GM23338 (cell line): ENCODE data around the gene MYO18A. TPM values are rescaled to one million over a fixed set of nuclear protein-coding genes. Genes with fewer than 3 reads are reported as not detected.

ENCODE experiments used
- ATAC-seq: fragments of 200-7000 bp; cut with Tn5 transposase; 3 replicates; pipeline ENCODE4 v1.9.1; 2020
- DNase-seq: peaks from one replicate; pipeline ENCODE4 v3.0.0-alpha.2; 2015; ENCODE audit warnings: low spot score
- H2AFZ ChIP-seq: fragments of 200-600 bp; sonication (generic); 2 replicates; pipeline ENCODE4 v1.8.0; 2016; ENCODE audit warnings: antibody characterized with exemption, mild to moderate bottlenecking, moderate library complexity
- H3F3A ChIP-seq: fragments of 200-600 bp; sonication (generic); replicated peaks from 2 replicates; pipeline ENCODE4 v1.8.0; 2017; ENCODE audit warnings: antibody characterized with exemption, mixed run types, low read depth
- H3K27ac ChIP-seq: fragments of 200-600 bp; sonication (generic); 2 replicates; pipeline ENCODE4 v1.6.1; 2016; ENCODE audit warnings: low read depth
- H3K27me3 ChIP-seq: fragments of 200-600 bp; sonication (generic); 2 replicates; pipeline ENCODE4 v1.8.0; 2016; ENCODE audit warnings: mild to moderate bottlenecking, mixed run types, moderate library complexity; ENCODE audit not compliant: insufficient read depth
- H3K36me3 ChIP-seq: fragments of 200-600 bp; sonication (generic); 2 replicates; pipeline ENCODE4 v1.8.0; 2016; ENCODE audit warnings: mild to moderate bottlenecking; ENCODE audit not compliant: insufficient read depth
- H3K4me1 ChIP-seq: fragments of 200-600 bp; sonication (generic); 2 replicates; pipeline ENCODE4 v1.8.0; 2016; ENCODE audit warnings: mild to moderate bottlenecking, moderate library complexity; ENCODE audit not compliant: insufficient read depth
- H3K4me2 ChIP-seq: fragments of 200-600 bp; sonication (generic); 2 replicates; pipeline ENCODE4 v1.7.1; 2017; ENCODE audit warnings: mixed run types
- H3K4me3 ChIP-seq: fragments of 200-600 bp; sonication (generic); 2 replicates; pipeline ENCODE4 v1.6.1; 2016; ENCODE audit warnings: mixed run types
- H3K79me2 ChIP-seq: fragments of 200-600 bp; sonication (generic); replicated peaks from 2 replicates; pipeline ENCODE4 v1.8.0; 2017; ENCODE audit warnings: mild to moderate bottlenecking; ENCODE audit not compliant: insufficient read depth
- H3K9me2 ChIP-seq: fragments of 200-600 bp; sonication (generic); 2 replicates; pipeline ENCODE4 v1.8.0; 2017; ENCODE audit not compliant: insufficient read depth
- H4K20me1 ChIP-seq: fragments of 200-600 bp; sonication (generic); replicated peaks from 2 replicates; pipeline ENCODE4 v1.8.0; 2017; ENCODE audit warnings: mild to moderate bottlenecking; ENCODE audit not compliant: insufficient read depth
- H3K27ac Mint-ChIP-seq: 2 replicates; pipeline ENCODE4 v1.8.0; 2020; ENCODE audit warnings: inconsistent platforms, mild to moderate bottlenecking, moderate library complexity, mixed read lengths
- H3K27me3 Mint-ChIP-seq: 3 replicates; pipeline ENCODE4 v1.8.0; 2022; ENCODE audit warnings: low read depth, mild to moderate bottlenecking, moderate library complexity, mixed read lengths, inconsistent platforms; ENCODE audit not compliant: insufficient read depth, poor library complexity
- H3K36me3 Mint-ChIP-seq: 3 replicates; pipeline ENCODE4 v1.8.0; 2021; ENCODE audit warnings: low read depth, mild to moderate bottlenecking, inconsistent platforms, moderate library complexity, mixed read lengths
- H3K4me1 Mint-ChIP-seq: 3 replicates; pipeline ENCODE4 v1.8.0; 2020; ENCODE audit warnings: mild to moderate bottlenecking, inconsistent platforms, mixed read lengths
- H3K4me3 Mint-ChIP-seq: 3 replicates; pipeline ENCODE4 v1.8.0; 2021; ENCODE audit warnings: moderate library complexity, mild to moderate bottlenecking, inconsistent platforms, mixed read lengths
- H3K9me3 Mint-ChIP-seq: 3 replicates; pipeline ENCODE4 v1.8.0; 2020; ENCODE audit warnings: moderate library complexity, mild to moderate bottlenecking, inconsistent platforms, mixed read lengths
- CTCF ChIP-seq, 2 experiments: fragments of 200-600 bp in 1 of 2; sonication (generic) in 1 of 2; conservative IDR thresholded peaks; 2 replicates each; pipeline versions ENCODE4 v1.5.1 to v1.6.1; 2016 to 2017; ENCODE audit warnings: antibody characterized with exemption in 2 of 2, low read depth in 2 of 2, mild to moderate bottlenecking in 2 of 2, moderate library complexity in 1 of 2
- ETS1 ChIP-seq: IDR thresholded peaks from 2 replicates; pipeline ENCODE4 v1.6.1; 2016; ENCODE audit warnings: antibody characterized with exemption
- EZH2 ChIP-seq: fragments of 200-600 bp; sonication (generic); IDR thresholded peaks from one replicate; pipeline ENCODE4 v1.8.0; 2017; ENCODE audit warnings: antibody characterized with exemption, mild to moderate bottlenecking, low read depth; ENCODE audit not compliant: unreplicated experiment
- EZH2phosphoT487 ChIP-seq: fragments of 200-600 bp; sonication (generic); IDR thresholded peaks from one replicate; pipeline ENCODE4 v1.8.1; 2018; ENCODE audit warnings: antibody characterized with exemption; ENCODE audit not compliant: unreplicated experiment
- JUNB ChIP-seq: IDR thresholded peaks from one replicate; pipeline ENCODE4 v1.6.1; 2016; ENCODE audit warnings: antibody characterized with exemption; ENCODE audit not compliant: unreplicated experiment
- NANOG ChIP-seq: IDR thresholded peaks from 2 replicates; pipeline ENCODE4 v1.6.1; 2016; ENCODE audit warnings: antibody characterized with exemption, borderline replicate concordance
- POLR2AphosphoS5 ChIP-seq: IDR thresholded peaks from 2 replicates; pipeline ENCODE4 v1.6.1; 2016; ENCODE audit warnings: antibody characterized with exemption, low read depth
- REST ChIP-seq: IDR thresholded peaks from one replicate; pipeline ENCODE4 v1.6.1; 2018; ENCODE audit warnings: antibody characterized with exemption; ENCODE audit not compliant: unreplicated experiment
- STAT1 ChIP-seq: IDR thresholded peaks from one replicate; pipeline ENCODE4 v1.6.1; 2016; ENCODE audit warnings: antibody characterized with exemption; ENCODE audit not compliant: unreplicated experiment
- ZNF114 ChIP-seq: fragments of 250-450 bp; sonication (Bioruptor Pico); IDR thresholded peaks from 2 replicates; pipeline ENCODE4 v1.5.0; 2020; ENCODE audit warnings: mild to moderate bottlenecking, moderate library complexity
- ZNF331 ChIP-seq: fragments of 250-450 bp; sonication (Bioruptor Pico); IDR thresholded peaks from 2 replicates; pipeline ENCODE4 v1.5.0; 2020; ENCODE audit warnings: low read depth, mild to moderate bottlenecking, moderate library complexity
- polyA plus RNA-seq: library from polyadenylated mRNA; unstranded; fragments of >200 nt; fragmentation: Nextera tagmentation; extraction: Ambion mirVana; gene quantifications from 2 replicates; pipeline ENCODE4 v1.2.1, GENCODE V29; 2016
- total RNA-seq: library from RNA; depleted of rRNA; stranded (reverse); fragments of >200 nt; shearing (Covaris generic); gene quantifications from 2 replicates; pipeline ENCODE4 v1.2.3, GENCODE V29; 2014

The MYO18A gene
- total and polyA plus RNA-seq, 2 experiments from 2014 or later = 18.3 to 37.5 TPM

- TF ChIP-seq ZNF331 = no peak
- TF ChIP-seq JUNB = no peak
- TF ChIP-seq CTCF (conservative IDR thresholded peaks at IDR 0.05; ENCODE audit: low read depth in 2 of 2) = no peak
- TF ChIP-seq REST = no peak
- TF ChIP-seq NANOG = no peak
- no peak for TF ChIP-seq ETS1
- TF ChIP-seq EZH2 = no peak
Measured at GRCh38 chr17:29216181-29216580, 36.0 kb upstream of the MYO18A start (continued).

GRCh38 chr17:29215717-29216116 is 35.5 kb upstream of the MYO18A start:
- no peak for ATAC-seq
- H3K4me3 ChIP-seq = no peak overlapping the region
- TF ChIP-seq STAT1 (no peak), ETS1 (no peak), POLR2AphosphoS5 (no peak), EZH2 (no peak), NANOG (no peak), EZH2phosphoT487 (no peak), ZNF114 (CRISPR knock-in tag) (no peak), CTCF (conservative IDR thresholded peaks at IDR 0.05; ENCODE audit: low read depth in 2 of 2) (no peak), REST (no peak)

More at GRCh38 chr17:29215717-29216116, 35.5 kb upstream of the MYO18A start:
- Histone ChIP-seq H3K4me2 (no peak overlapping the region), H3K27ac (no peak overlapping the region), H3K4me1 (no peaks in the 10 kb centered on the region), H3F3A (no peaks in the 10 kb centered on the region), H3K9me2 (no peaks in the 10 kb centered on the region), H4K20me1 (no peaks in the 10 kb centered on the region), H3K79me2 (no peaks in the 10 kb centered on the region), H3K27me3 (no peaks in the 10 kb centered on the region), H3K36me3 (no peaks in the 10 kb centered on the region), H2AFZ (no peak overlapping the region)
- no peak for DNase-seq
- Mint-ChIP-seq H3K27ac (no peak overlapping the region), H3K9me3 (no peaks in the 10 kb centered on the region), H3K27me3 (no peaks in the 10 kb centered on the region), H3K4me3 (no peak overlapping the region), H3K36me3 (no peaks in the 10 kb centered on the region), H3K4me1 (peaks cover 10% of the 10 kb centered on the region)
